Choroid plexus epithelial cell (primary cell): ENCODE data around the gene TIMM50.

Experiments
- DNase-seq: peaks from one replicate; pipeline ENCODE4 v3.0.0-alpha.2; 2010; ENCODE audit warnings: low read depth
- H3K4me3 ChIP-seq: 2 replicates; pipeline ENCODE4 v1.5.1; 2011; ENCODE audit warnings: low read depth, mild to moderate bottlenecking, control low read depth, low read length, moderate library complexity
- TF ChIP-seq, protein P1 (sequence below): conservative IDR thresholded peaks from 2 replicates; pipeline ENCODE4 v1.5.1; 2011; ENCODE audit warnings: low read depth, mild to moderate bottlenecking, control low read depth, inconsistent platforms, low read length, moderate library complexity

The TIMM50 gene

DNA sequence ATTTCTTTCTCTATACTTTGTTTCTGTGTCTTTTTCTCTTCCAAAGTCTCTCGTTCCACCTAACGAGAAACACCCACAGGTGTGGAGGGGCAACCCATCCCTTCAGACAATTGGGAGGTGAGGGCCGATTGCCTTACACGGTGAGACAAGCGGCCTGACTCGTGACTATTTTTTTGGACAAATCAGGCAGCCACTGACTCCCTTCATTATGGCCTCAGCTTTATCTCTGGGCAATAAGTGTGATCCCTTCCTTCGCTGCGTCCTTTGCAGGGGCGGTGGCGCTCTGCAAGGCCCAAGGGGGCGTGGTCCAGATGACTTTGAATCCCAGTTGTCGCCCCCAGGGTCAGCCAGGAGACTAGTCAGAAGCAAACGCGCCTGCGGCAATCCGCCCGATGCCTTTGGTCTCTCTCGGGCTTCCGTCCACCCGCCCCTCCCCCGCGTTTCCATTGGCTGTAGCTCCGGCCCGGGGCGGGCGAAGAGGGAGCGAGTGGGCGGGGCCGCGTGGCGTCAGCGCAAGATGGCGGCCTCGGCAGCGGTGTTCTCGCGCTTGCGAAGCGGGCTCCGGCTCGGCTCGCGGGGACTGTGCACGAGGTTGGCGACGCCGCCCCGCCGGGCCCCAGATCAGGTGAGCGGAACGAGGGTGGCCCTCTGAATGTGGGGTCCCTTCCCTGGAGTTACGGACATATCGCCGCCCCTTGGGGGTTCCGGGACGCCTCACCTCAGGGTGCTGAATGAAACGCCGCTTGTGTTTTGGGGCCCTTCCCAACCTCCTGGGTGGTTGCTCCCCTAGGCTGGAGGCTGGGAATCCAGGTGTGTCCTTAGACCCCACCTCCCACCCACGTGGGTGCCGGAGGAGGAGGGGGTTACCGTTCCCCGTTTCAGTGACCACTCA is at the start of gene TIMM50:
TSS of gene TIMM50 (plus strand) at position 502 of the 892 bp plus-strand sequence. CDS start at position 518, 16 bp downstream.
- peak within 1 kb of the TSS; percentile 99 for H3K4me3 ChIP-seq
- TF ChIP-seq, protein P1, sequence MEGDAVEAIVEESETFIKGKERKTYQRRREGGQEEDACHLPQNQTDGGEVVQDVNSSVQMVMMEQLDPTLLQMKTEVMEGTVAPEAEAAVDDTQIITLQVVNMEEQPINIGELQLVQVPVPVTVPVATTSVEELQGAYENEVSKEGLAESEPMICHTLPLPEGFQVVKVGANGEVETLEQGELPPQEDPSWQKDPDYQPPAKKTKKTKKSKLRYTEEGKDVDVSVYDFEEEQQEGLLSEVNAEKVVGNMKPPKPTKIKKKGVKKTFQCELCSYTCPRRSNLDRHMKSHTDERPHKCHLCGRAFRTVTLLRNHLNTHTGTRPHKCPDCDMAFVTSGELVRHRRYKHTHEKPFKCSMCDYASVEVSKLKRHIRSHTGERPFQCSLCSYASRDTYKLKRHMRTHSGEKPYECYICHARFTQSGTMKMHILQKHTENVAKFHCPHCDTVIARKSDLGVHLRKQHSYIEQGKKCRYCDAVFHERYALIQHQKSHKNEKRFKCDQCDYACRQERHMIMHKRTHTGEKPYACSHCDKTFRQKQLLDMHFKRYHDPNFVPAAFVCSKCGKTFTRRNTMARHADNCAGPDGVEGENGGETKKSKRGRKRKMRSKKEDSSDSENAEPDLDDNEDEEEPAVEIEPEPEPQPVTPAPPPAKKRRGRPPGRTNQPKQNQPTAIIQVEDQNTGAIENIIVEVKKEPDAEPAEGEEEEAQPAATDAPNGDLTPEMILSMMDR: no peak
- peak; percentile 93 for DNase-seq

DNA sequence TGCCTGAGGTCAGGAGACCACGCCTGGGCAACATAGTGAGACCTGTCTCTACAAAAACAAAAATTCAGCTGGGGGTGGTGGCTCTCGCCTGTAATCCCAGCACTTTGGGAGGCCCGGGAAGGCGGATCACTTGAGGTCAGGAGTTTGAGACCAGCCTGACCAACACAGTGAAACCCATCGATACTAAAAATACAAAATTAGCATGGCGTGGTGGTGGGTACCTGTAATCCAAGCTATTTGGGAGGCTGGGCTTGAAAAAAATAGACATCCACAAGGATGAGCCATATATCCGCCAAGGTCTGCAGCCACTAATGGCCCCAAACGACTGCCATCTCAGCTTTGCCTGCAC is 48.0 kb upstream of the TIMM50 start:
- TF ChIP-seq, protein P1: no peak
- DNase-seq: no peak
- no peak overlapping the region for H3K4me3 ChIP-seq

DNA sequence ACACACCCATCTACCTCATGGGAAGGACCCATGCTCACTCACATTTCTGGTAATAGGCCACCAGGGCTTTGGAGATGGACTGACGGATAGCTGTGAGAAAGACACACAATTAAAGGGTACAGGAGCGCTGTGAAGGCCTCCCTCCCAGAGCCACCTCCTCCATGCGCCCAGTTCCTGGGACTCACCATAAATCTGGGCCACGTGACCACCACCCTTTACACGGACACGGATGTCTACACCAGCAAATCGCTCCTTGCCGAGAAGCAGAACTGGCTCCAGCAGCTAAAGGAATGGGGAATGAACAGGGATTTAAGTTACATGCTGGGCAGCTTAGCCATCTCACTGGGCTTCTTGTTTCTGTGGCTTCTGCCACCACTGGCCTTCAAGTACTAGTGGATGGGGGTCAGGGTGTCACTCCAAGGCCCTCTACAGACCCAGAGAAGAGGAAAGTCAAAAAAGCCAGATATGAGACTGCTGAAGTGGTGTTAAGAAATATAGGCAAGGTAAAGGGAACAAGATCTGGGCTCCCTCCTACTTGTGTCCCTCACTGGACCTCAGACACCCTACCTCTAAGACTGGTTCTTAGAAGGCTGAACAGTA is 47.1 kb upstream of the TIMM50 start:
- DNase-seq: no peak
- TF ChIP-seq, protein P1: no peak
- H3K4me3 ChIP-seq: peak overlapping the region; percentile 10

DNA sequence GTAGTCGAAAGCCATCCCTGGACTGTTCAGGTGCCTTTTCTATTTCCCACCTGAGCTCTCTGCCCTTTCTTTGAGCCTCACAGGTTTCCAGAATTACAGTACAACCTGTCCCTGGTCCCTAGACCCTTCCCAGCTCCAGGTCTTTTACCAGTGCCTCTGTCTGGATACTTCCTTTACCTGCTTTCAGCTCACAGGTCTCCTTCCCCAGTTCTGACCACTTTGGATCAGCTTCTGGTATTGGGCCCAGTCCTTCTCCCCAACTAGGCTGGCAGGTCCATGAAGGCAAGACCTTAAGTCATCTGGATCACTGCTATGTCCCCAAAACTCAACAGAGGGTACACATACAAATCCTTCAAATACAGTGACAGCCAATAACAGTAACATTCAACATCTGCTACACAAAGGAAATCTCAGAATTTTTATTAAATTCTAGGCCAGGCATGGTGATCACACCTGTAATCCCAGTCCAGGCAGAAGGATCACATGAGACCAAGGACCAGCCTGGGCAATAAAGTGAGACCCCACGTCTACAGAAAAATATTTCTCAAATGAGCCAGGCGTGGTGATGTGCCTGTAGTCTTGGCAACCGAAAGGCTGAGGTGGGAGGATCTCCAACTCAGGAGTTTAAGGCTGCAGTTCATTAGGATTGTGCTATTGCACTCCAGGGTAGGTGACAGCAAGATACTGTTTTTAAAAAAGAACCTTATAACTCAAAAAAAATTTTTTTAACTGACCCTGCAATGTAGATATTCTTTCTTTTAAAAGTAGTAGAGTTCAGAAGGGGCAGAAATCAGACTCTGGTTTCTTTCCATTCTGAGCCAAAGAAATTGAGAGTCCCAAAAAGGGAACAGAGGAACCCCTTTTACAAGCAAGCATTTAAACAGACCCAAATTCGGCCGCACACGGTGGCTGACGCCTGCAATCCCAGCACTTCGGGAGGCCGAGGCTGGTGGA is 46.2 kb upstream of the TIMM50 start:
- TF ChIP-seq, protein P1: no peak
- no peak for DNase-seq
- peak overlapping the region; percentile 99 for H3K4me3 ChIP-seq

DNA sequence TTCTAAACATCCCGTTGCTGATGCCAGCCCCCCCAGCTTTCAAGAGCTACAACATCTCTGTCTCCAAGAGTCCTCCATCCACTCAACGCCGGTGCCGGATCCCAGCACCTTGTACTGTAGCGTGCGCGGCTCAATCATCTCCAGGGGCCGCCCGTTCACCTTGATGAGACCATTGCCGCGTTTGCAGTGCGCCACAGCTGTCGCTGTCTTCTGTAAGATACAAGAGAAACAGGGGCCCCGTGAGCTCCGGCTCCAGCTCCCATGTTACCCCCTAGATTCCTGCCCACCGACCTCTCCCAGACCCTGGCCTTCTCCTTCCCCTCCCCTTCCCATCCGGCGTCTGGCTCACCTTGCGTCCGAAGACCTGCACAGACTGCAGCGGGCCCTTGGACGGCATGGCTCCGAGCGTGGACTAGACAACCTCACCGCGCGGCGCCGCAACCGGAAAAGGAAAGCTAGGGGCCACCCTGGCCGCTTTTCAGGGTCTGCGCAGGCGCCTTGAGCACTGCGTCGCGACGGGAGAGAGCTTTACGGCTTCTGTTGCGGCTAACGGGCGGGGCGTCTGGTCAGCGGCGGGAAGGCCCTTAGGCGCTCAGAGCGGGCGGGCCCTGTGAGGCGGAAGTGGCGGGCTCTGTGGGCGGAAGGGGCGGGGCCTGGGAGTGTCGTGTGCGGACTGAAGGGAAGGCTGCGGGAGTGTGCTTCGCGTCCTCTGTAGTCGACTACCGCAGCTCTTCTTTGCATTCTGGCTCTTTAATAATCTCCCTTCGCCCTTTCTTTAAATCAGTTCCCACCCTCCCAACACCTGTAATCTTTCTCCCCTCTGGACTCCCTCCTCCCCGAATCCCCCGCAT is 44.9 kb upstream of the TIMM50 start, which contains the start of gene RPS16:
TSS of gene RPS16 (minus strand) at position 451 of the 851 bp plus-strand sequence. CDS start at position 397, 54 bp downstream.
- H3K4me3 ChIP-seq: peak within 1 kb of the TSS; percentile 99
- DNase-seq: peak; percentile 98
- TF ChIP-seq, protein P1: no peak

DNA sequence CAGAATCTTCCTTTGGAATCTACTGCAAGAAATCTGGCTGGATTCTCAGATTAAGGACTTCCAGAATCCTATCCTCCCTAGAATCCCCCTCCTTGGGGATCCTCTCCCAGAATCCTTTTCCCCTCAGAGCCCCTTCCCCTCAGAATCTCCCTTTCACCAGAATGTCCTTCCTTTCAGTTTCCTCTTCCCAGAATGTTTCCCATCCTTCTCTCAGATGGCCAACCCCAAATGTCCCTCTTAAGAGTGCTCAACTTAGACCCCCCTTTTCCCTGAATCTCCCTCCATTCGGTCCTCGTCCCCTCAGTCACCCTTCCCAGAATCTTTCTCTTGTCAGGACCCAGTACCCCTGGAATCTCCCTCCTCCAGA is 44.3 kb upstream of the TIMM50 start:
- TF ChIP-seq, protein P1: no peak
- peak overlapping the region; percentile 56 for H3K4me3 ChIP-seq
- DNase-seq: no peak
